ENCODE measurements around the gene NLGN1. TPM values are rescaled to one million over a fixed set of nuclear protein-coding genes. Genes with fewer than 3 reads are reported as not detected.

Gene NLGN1
- total and polyA plus RNA-seq, 8 donors: 3.1 to 11.9 (median 8.0) TPM

- Histone ChIP-seq H3K27ac (no peak overlapping the region), H3K4me3 (no peak overlapping the region), H3K36me3 (no peaks in the 10 kb centered on the region), H3K27me3 (no peaks in the 10 kb centered on the region), H3K9me3 (peaks cover 0 to 1% of the 10 kb centered on the region in 2 donors), H3K4me1 (no peaks in the 10 kb centered on the region)
- ATAC-seq: no peak
- TF ChIP-seq CTCF (IDR thresholded peaks at IDR 0.05): no peak
- DNase-seq: no peak
- intact Hi-C loops (cut with DNase I): no loop called here
Observed at GRCh38 chr3:173870976-173871375, 473.4 kb downstream of the NLGN1 start.

- no peaks in the 10 kb centered on the region for H3K27me3 ChIP-seq
- no peak for TF ChIP-seq CTCF (IDR thresholded peaks at IDR 0.05)
- ATAC-seq: no peak
Observed at GRCh38 chr3:173875790-173876189, 478.2 kb downstream of the NLGN1 start.

GRCh38 chr3:173876476-173876875, 478.9 kb downstream of the NLGN1 start:
- DNase-seq: no peak
- H3K36me3 ChIP-seq: no peaks in the 10 kb centered on the region
- H3K4me1 ChIP-seq: no peaks in the 10 kb centered on the region
- intact Hi-C loops (cut with DNase I): no loop called here
- ATAC-seq: no peak
- no peak overlapping the region for H3K4me3 ChIP-seq
- TF ChIP-seq CTCF (IDR thresholded peaks at IDR 0.05): no peak
- no peaks in the 10 kb centered on the region for H3K27me3 ChIP-seq
- H3K27ac ChIP-seq: no peak overlapping the region
- H3K9me3 ChIP-seq: peaks cover 0 to 3% of the 10 kb centered on the region in 2 donors

More at GRCh38 chr3:173875790-173876189, 478.2 kb downstream of the NLGN1 start:
- Histone ChIP-seq H3K36me3 (no peaks in the 10 kb centered on the region), H3K4me1 (no peaks in the 10 kb centered on the region), H3K27ac (no peak overlapping the region), H3K4me3 (no peak overlapping the region), H3K9me3 (peaks cover 0 to 1% of the 10 kb centered on the region in 2 donors)
- no peak for DNase-seq
- intact Hi-C loops (cut with DNase I): no loop called here

GRCh38 chr3:173887888-173888287, 490.3 kb downstream of the NLGN1 start:
- ATAC-seq (no peak), DNase-seq (no peak)
- H3K27ac ChIP-seq: no peak overlapping the region
- no peaks in the 10 kb centered on the region for H3K27me3 ChIP-seq
- intact Hi-C loops (cut with DNase I): no loop called here
- no peak overlapping the region for H3K4me3 ChIP-seq
- H3K9me3 ChIP-seq: no peaks in the 10 kb centered on the region
- H3K36me3 ChIP-seq: no peaks in the 10 kb centered on the region
- no peaks in the 10 kb centered on the region for H3K4me1 ChIP-seq
- no peak for TF ChIP-seq CTCF (IDR thresholded peaks at IDR 0.05)

- ATAC-seq: no peak
- H3K27ac ChIP-seq: no peak overlapping the region
- H3K4me1 ChIP-seq: no peaks in the 10 kb centered on the region
- no peak overlapping the region for H3K4me3 ChIP-seq
- no peaks in the 10 kb centered on the region for H3K9me3 ChIP-seq
- no peak for DNase-seq
- intact Hi-C loops (cut with DNase I): no loop called here
- no peaks in the 10 kb centered on the region for H3K27me3 ChIP-seq
- no peaks in the 10 kb centered on the region for H3K36me3 ChIP-seq
- no peak for TF ChIP-seq CTCF (IDR thresholded peaks at IDR 0.05)
Observed at GRCh38 chr3:173889596-173889995, 492.1 kb downstream of the NLGN1 start.
